ENCODE measurements around the gene NHERF1.

The NHERF1 gene

DNA sequence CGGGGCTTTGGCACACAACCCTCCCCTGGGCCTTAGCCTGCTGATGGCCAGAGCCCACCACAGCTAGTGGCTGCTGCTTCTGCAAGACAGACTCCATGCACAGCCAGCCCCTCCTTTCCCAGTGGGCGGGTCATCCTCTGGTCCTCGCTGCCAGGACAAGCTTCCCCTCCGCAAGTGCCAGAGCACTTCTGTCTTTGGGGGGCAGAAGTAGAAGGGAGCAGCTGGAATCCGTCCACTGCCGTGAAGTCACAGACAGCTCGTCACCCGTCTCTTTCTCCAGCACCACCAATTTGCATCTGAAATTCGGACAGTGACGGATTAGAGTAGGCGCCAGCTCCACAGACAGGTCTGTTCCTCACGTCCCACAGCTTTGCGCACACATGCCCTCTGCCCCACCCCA, 59.0 kb downstream of the NHERF1 start:
- ChIA-PET CTCF (interaction anchor here (1.0 to 5.8 kb wide), 3 partner anchors 11 to 58 kb away, joined by 3 to 41 read pairs (median 8); no protein-coding TSS in a partner anchor), POLR2A (interaction anchor here (1.1 kb wide), 1 partner anchor 66 kb away, joined by 3 read pairs; the partner anchor contains the start of gene FDXR)
- Histone ChIP-seq H3K4me1 (ENCODE audit: control insufficient read depth, insufficient read depth, low read length) (no peaks in the 10 kb centered on the region), H3K9me3 (ENCODE audit: control insufficient read depth, insufficient read depth, low read depth, low read length) (no peaks in the 10 kb centered on the region), H3K4me3 (ENCODE audit: low read depth, low read length) (no peak overlapping the region), H3K27ac (ENCODE audit: extremely low read depth, low read depth, low read length) (no peak overlapping the region), H3K36me3 (ENCODE audit: control insufficient read depth in 2 of 2, insufficient read depth in 1 of 2, low read length in 2 of 2) (peaks cover 0 to 35% of the 10 kb centered on the region in 2 experiments; a peak in 2 of 3 replicates)
- TF ChIP-seq ZBTB48 (tag by site-specific recombination; IDR thresholded peaks at IDR 0.05) (no peak), ZNF202 (tag by site-specific recombination; IDR thresholded peaks at IDR 0.05; ENCODE audit: borderline replicate concordance) (no peak), ZNF610 (tag by site-specific recombination; IDR thresholded peaks at IDR 0.05; ENCODE audit: borderline replicate concordance) (no peak), ZNF544 (tag by site-specific recombination; IDR thresholded peaks at IDR 0.05) (no peak)

DNA sequence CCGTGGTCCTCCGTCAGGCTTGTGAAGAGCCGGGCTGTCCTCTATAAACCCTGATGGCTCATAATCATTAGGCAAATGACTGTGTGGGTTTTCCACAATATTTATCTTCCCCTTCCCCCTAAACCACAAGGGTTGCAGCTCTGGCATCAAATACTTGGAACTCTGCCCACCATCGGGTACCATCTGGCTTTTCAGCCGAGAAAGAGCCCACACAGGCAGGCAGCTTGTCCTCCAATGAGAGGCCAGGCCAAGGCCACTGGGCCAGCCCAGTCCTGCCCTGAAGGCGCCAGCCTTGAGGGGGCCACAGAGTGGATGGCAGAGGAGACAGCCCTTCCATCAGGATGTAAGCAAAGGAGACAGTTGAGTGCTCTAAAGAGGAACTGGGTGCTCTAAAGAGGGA, 59.5 kb downstream of the NHERF1 start:
- POLR2A ChIA-PET = interaction anchor here (1.0 kb wide), 1 partner anchor 65 kb away, joined by 3 read pairs; the partner anchor contains the start of gene FDXR

More for the DNA sequence above, 59.5 kb downstream of the NHERF1 start:
- no peaks in the 10 kb centered on the region for H3K9me3 ChIP-seq (ENCODE audit: control insufficient read depth, insufficient read depth, low read depth, low read length)
- TF ChIP-seq ZNF24 (tag by site-specific recombination; IDR thresholded peaks at IDR 0.05) = no peak
- TF ChIP-seq ZNF350 (tag by site-specific recombination; IDR thresholded peaks at IDR 0.05) = no peak
- no peak for TF ChIP-seq ZNF629 (tag by site-specific recombination; IDR thresholded peaks at IDR 0.05)
- TF ChIP-seq RBAK (tag by site-specific recombination; IDR thresholded peaks at IDR 0.05) = no peak
- no peak for TF ChIP-seq SETDB1 (IDR thresholded peaks at IDR 0.05; ENCODE audit: insufficient read length, low read length)
- TF ChIP-seq ZNF555 (tag by site-specific recombination; conservative IDR thresholded peaks at IDR 0.05) = no peak
- TF ChIP-seq, protein P1, sequence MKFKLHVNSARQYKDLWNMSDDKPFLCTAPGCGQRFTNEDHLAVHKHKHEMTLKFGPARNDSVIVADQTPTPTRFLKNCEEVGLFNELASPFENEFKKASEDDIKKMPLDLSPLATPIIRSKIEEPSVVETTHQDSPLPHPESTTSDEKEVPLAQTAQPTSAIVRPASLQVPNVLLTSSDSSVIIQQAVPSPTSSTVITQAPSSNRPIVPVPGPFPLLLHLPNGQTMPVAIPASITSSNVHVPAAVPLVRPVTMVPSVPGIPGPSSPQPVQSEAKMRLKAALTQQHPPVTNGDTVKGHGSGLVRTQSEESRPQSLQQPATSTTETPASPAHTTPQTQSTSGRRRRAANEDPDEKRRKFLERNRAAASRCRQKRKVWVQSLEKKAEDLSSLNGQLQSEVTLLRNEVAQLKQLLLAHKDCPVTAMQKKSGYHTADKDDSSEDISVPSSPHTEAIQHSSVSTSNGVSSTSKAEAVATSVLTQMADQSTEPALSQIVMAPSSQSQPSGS (tag by site-specific recombination; IDR thresholded peaks at IDR 0.05; ENCODE audit: low read depth) = no peak
- TF ChIP-seq TRIM28 (IDR thresholded peaks at IDR 0.05; ENCODE audit: borderline replicate concordance, low read length) = no peak
- TF ChIP-seq, protein P2, sequence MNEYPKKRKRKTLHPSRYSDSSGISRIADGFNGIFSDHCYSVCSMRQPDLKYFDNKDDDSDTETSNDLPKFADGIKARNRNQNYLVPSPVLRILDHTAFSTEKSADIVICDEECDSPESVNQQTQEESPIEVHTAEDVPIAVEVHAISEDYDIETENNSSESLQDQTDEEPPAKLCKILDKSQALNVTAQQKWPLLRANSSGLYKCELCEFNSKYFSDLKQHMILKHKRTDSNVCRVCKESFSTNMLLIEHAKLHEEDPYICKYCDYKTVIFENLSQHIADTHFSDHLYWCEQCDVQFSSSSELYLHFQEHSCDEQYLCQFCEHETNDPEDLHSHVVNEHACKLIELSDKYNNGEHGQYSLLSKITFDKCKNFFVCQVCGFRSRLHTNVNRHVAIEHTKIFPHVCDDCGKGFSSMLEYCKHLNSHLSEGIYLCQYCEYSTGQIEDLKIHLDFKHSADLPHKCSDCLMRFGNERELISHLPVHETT (tag by site-specific recombination; IDR thresholded peaks at IDR 0.05) = no peak
- no peak for TF ChIP-seq ZNF664 (tag by site-specific recombination; IDR thresholded peaks at IDR 0.05)
- TF ChIP-seq ZEB2 (tag by site-specific recombination; IDR thresholded peaks at IDR 0.05) = no peak
- no peak for TF ChIP-seq ZBTB17 (tag by site-specific recombination; IDR thresholded peaks at IDR 0.05)
- no peak for TF ChIP-seq GLI4 (tag by site-specific recombination; IDR thresholded peaks at IDR 0.05)
- TF ChIP-seq ZNF239 (tag by site-specific recombination; IDR thresholded peaks at IDR 0.05) = no peak
- TF ChIP-seq ZNF707 (tag by site-specific recombination; IDR thresholded peaks at IDR 0.05) = no peak
- TF ChIP-seq ZNF791 (tag by site-specific recombination; IDR thresholded peaks at IDR 0.05) = no peak
- TF ChIP-seq, protein P3, sequence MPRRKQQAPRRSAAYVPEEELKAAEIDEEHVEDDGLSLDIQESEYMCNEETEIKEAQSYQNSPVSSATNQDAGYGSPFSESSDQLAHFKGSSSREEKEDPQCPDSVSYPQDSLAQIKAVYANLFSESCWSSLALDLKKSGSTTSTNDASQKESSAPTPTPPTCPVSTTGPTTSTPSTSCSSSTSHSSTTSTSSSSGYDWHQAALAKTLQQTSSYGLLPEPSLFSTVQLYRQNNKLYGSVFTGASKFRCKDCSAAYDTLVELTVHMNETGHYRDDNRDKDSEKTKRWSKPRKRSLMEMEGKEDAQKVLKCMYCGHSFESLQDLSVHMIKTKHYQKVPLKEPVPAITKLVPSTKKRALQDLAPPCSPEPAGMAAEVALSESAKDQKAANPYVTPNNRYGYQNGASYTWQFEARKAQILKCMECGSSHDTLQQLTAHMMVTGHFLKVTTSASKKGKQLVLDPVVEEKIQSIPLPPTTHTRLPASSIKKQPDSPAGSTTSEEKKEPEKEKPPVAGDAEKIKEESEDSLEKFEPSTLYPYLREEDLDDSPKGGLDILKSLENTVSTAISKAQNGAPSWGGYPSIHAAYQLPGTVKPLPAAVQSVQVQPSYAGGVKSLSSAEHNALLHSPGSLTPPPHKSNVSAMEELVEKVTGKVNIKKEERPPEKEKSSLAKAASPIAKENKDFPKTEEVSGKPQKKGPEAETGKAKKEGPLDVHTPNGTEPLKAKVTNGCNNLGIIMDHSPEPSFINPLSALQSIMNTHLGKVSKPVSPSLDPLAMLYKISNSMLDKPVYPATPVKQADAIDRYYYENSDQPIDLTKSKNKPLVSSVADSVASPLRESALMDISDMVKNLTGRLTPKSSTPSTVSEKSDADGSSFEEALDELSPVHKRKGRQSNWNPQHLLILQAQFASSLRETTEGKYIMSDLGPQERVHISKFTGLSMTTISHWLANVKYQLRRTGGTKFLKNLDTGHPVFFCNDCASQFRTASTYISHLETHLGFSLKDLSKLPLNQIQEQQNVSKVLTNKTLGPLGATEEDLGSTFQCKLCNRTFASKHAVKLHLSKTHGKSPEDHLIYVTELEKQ (tag by site-specific recombination; IDR thresholded peaks at IDR 0.05; ENCODE audit: borderline replicate concordance) = no peak
- no peak for TF ChIP-seq WT1 (tag by site-specific recombination; IDR thresholded peaks at IDR 0.05)
- TF ChIP-seq ZNF19 (tag by site-specific recombination; IDR thresholded peaks at IDR 0.05; ENCODE audit: low read depth) = no peak
- no peaks in the 10 kb centered on the region for H3K4me1 ChIP-seq (ENCODE audit: control insufficient read depth, insufficient read depth, low read length)
- peaks cover 0 to 33% of the 10 kb centered on the region in 2 experiments; a peak in 2 of 3 replicates for H3K36me3 ChIP-seq (ENCODE audit: control insufficient read depth in 2 of 2, insufficient read depth in 1 of 2, low read length in 2 of 2)
- H3K27ac ChIP-seq (ENCODE audit: extremely low read depth, low read depth, low read length) = no peak overlapping the region
- CTCF ChIA-PET = interaction anchor here (0.7 to 5.8 kb wide), 3 partner anchors 8 to 57 kb away, joined by 3 to 41 read pairs (median 8); no protein-coding TSS in a partner anchor
- H3K4me3 ChIP-seq (ENCODE audit: low read depth, low read length) = no peak overlapping the region
